WERI-Rb-1 (cell line): ENCODE results near the gene KPNA6.

Experiments
- DNase-seq: peaks from one replicate; pipeline ENCODE4 v3.0.0-alpha.2; 2020
- H3K27ac ChIP-seq: fragments of 250-450 bp; sonication (Bioruptor Pico); 2 replicates; pipeline ENCODE4 v1.5.1; 2020; ENCODE audit warnings: mild to moderate bottlenecking, moderate library complexity
- H3K27me3 ChIP-seq: fragments of 250-450 bp; sonication (Bioruptor Pico); 2 replicates; pipeline ENCODE4 v1.5.1; 2021; ENCODE audit warnings: mild to moderate bottlenecking, low read depth, moderate library complexity; ENCODE audit not compliant: insufficient read depth, severe bottlenecking
- H3K36me3 ChIP-seq: fragments of 250-450 bp; sonication (Bioruptor Pico); 2 replicates; pipeline ENCODE4 v1.5.1; 2020; ENCODE audit warnings: mild to moderate bottlenecking, moderate library complexity
- H3K4me3 ChIP-seq: 2 replicates; pipeline ENCODE4 v1.5.1; 2011; ENCODE audit warnings: low read depth, mild to moderate bottlenecking, control low read depth, low read length
- H3K9me3 ChIP-seq: fragments of 250-450 bp; sonication (Bioruptor Pico); 2 replicates; pipeline ENCODE4 v1.5.1; 2021; ENCODE audit warnings: mild to moderate bottlenecking, moderate library complexity; ENCODE audit not compliant: severe bottlenecking
- TF ChIP-seq, protein P1 (sequence below): IDR thresholded peaks from 2 replicates; pipeline ENCODE4 v1.5.1; 2011; ENCODE audit warnings: low read depth, mild to moderate bottlenecking, control low read depth, inconsistent platforms, low read length

Gene KPNA6

DNA sequence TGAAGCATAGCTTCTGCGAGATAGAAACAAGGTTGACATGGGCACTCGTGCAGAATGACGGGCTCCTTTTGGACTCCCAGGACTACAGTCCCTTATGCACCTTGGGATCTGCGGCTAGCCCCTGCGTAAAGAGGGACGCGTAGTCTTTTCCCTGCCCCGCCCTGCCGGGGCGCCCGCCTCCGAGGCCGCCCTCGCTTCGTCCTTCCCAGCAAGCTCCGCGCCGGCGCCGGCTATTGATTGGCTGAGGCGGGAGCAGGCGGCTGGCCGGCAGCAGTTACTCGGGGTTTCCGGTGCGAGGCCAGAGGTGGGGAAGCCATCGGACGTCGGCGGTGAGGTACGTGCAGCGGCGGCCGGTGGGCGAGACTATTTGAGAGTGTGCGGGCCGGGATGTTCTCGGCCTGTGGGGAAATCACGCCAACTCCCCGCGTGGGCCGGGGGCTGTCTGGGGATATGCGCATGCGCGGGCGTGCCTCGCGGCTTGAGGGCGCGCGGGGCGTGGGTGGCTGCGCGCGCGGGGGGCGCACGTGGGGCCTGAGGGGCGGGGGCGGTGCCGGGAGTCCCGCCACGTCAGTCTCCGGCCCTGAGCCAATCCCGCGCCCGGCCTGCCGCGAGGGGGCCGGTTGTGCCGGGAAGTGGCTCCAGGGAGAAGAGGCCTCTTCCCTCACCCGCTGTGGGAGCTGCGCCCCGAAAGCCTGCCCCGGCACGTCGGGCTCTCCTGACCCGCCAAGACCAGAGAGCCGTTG, 71.8 kb downstream of the KPNA6 start, which contains the start of gene TXLNA:
Gene TXLNA (plus strand): TSS at position 233 of the 743 bp plus-strand sequence. CDS start 671 bp downstream, outside the sequence.
- H3K27me3 ChIP-seq, result no peaks in the 10 kb centered on the region

DNA sequence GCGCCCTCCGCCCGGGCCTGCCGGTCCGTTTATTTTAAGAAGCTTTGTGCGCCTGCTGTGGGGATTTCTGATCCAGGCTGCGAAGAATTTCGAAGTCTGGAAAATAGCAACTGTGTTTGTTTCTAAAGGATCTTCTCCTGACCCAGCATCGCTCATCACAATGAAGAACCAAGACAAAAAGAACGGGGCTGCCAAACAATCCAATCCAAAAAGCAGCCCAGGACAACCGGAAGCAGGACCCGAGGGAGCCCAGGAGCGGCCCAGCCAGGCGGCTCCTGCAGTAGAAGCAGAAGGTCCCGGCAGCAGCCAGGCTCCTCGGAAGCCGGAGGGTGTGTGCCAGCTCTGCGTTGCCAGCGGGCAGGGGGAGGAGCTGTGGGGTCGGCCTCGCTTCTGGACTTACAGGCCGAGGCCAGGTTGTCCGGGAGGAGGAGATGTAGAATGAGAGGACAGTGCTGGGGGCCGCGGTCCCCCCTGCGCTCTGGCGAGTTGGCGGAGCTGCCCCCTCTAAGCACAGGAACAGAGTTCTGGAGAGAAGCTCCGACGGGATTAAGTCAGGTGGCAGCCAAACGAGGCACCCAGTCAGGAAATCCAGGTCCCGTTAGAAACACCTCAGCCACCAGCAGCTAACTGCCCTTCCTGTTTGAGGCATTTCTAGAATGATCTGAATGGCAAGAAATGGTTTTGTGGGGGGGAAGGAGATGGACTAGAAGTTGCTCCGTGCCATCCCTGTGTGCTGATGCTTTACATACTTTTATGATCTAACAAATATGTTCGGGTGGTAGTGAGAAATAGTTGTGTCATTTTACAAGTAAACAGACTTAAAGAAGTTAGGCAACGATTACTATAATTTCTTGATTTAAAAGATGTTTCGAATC, 72.6 kb downstream of the KPNA6 start:
- TF ChIP-seq, protein P1, sequence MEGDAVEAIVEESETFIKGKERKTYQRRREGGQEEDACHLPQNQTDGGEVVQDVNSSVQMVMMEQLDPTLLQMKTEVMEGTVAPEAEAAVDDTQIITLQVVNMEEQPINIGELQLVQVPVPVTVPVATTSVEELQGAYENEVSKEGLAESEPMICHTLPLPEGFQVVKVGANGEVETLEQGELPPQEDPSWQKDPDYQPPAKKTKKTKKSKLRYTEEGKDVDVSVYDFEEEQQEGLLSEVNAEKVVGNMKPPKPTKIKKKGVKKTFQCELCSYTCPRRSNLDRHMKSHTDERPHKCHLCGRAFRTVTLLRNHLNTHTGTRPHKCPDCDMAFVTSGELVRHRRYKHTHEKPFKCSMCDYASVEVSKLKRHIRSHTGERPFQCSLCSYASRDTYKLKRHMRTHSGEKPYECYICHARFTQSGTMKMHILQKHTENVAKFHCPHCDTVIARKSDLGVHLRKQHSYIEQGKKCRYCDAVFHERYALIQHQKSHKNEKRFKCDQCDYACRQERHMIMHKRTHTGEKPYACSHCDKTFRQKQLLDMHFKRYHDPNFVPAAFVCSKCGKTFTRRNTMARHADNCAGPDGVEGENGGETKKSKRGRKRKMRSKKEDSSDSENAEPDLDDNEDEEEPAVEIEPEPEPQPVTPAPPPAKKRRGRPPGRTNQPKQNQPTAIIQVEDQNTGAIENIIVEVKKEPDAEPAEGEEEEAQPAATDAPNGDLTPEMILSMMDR, result no peak
- H3K36me3 ChIP-seq, result peaks cover 54% of the 10 kb centered on the region
- no peaks in the 10 kb centered on the region for H3K27me3 ChIP-seq
- no peaks in the 10 kb centered on the region for H3K9me3 ChIP-seq
- peak; percentile 48 for DNase-seq
- H3K27ac ChIP-seq, result peak overlapping the region; percentile 93
- H3K4me3 ChIP-seq, result peak overlapping the region; percentile 82

More for the DNA sequence above, 71.8 kb downstream of the KPNA6 start, which contains the start of gene TXLNA:
- TF ChIP-seq, protein P1, result no peak
- Histone ChIP-seq H3K4me3 (peak within 1 kb of the TSS; percentile 82), H3K9me3 (no peaks in the 10 kb centered on the region), H3K27ac (peak within 1 kb of the TSS; percentile 93), H3K36me3 (peaks cover 47% of the 10 kb centered on the region)
- DNase-seq, result peak; percentile 96

DNA sequence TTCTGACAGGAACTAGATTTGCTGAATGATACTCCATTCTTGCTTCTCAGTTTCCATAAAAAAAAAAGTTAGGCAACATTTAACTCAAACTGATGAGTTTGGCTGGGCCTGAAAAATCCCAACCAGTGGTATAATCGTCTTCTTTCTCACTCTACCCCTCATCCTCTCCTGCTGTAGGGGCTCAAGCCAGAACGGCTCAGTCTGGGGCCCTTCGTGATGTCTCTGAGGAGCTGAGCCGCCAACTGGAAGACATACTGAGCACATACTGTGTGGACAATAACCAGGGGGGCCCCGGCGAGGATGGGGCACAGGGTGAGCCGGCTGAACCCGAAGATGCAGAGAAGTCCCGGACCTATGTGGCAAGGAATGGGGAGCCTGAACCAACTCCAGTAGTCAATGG, 73.2 kb downstream of the KPNA6 start:
- peak overlapping the region; percentile 82 for H3K4me3 ChIP-seq
- DNase-seq, result no peak
- TF ChIP-seq, protein P1, result no peak
- H3K36me3 ChIP-seq, result peaks cover 60% of the 10 kb centered on the region
- no peaks in the 10 kb centered on the region for H3K9me3 ChIP-seq
- no peaks in the 10 kb centered on the region for H3K27me3 ChIP-seq
- H3K27ac ChIP-seq, result peak overlapping the region; percentile 30; the same call in 1 of the 2 replicates

DNA sequence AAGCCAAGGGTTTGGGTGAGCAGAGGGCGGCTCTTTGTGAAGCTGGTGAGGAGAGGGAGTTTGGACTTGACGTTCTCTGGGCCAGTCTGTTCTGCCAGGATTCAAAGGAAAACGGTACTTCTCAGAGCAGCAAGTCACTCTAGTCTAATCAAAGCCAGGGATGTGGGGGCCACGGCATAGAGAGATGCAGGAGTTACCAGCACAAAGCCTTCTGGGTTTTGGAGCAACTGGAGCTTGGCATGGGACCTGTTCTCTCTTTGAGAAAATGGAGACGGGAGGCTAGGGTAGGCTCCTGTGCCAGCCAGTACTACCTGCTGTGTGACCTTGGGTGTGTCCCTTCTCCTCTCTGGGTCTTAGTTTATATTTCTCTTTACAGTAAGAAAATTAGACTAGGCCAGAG, 73.7 kb downstream of the KPNA6 start:
- TF ChIP-seq, protein P1, result no peak
- Histone ChIP-seq H3K27me3 (no peaks in the 10 kb centered on the region), H3K36me3 (peaks cover 65% of the 10 kb centered on the region), H3K27ac (no peak overlapping the region), H3K9me3 (no peaks in the 10 kb centered on the region), H3K4me3 (no peak overlapping the region)
- DNase-seq, result no peak

DNA sequence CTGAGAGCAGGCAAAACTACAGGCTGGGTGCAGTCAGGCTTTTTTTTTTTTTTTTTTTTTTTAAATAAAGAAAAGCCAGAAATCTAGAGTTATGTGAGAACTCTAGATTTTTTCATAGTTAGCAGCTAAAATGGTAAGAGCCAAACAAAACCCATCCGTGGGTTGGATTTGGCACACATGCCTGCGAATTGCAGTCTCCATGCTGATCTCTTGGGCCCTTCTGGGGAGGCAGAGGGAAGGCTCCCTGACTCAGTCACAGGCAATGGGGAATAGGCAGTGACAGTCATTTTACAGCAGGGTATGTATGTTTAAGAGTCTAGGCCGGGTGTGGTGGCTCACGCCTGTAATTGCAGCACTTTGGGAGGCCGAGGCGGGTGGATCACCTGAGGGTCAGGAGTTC, 74.2 kb downstream of the KPNA6 start:
- no peaks in the 10 kb centered on the region for H3K9me3 ChIP-seq
- H3K27me3 ChIP-seq, result no peaks in the 10 kb centered on the region
- H3K36me3 ChIP-seq, result peaks cover 70% of the 10 kb centered on the region
- TF ChIP-seq, protein P1, result no peak
- no peak overlapping the region for H3K4me3 ChIP-seq
- no peak for DNase-seq
- no peak overlapping the region for H3K27ac ChIP-seq
